Limb (tissue), 2 donors: ENCODE results near the gene CFAP58.
"Not testable (repeated sequence)": the region's sequence is repeated elsewhere in the genome, so short reads cannot be mapped to it uniquely, and the experiment has no call there.

ENCODE experiments used
- DNase-seq, 2 donors: peaks; one replicate each; pipeline ENCODE4 v3.0.0-alpha.2; 2016; ENCODE audit errors: extremely low spot score in 2 of 2

CFAP58 gene

GRCh38 chr10:104434601-104435000 lies 81.0 kb downstream of the CFAP58 start:
- no peak for DNase-seq

GRCh38 chr10:104435822-104436221 lies 82.2 kb downstream of the CFAP58 start:
- DNase-seq = peak in 1 of 2 donors; percentile 56

- DNase-seq = no peak
These were observed 83.6 kb downstream of the CFAP58 start for GRCh38 chr10:104437226-104437625.

- no peak for DNase-seq
These were observed 86.6 kb downstream of the CFAP58 start for GRCh38 chr10:104440221-104440620.

GRCh38 chr10:104441329-104442000 lies 87.8 kb downstream of the CFAP58 start:
- DNase-seq = peak in 1 of 2 donors; percentile 48

GRCh38 chr10:104445359-104445758 lies 91.7 kb downstream of the CFAP58 start:
- no peak for DNase-seq

GRCh38 chr10:104446151-104446550 lies 92.5 kb downstream of the CFAP58 start:
- no peak for DNase-seq

GRCh38 chr10:104447331-104447730 lies 93.7 kb downstream of the CFAP58 start:
- no peak for DNase-seq

GRCh38 chr10:104447906-104448305 lies 94.3 kb downstream of the CFAP58 start:
- DNase-seq = no peak

GRCh38 chr10:104449391-104449790 lies 95.8 kb downstream of the CFAP58 start:
- DNase-seq = no peak

- no peak for DNase-seq
These were observed 96.9 kb downstream of the CFAP58 start for GRCh38 chr10:104450490-104450889.

GRCh38 chr10:104450954-104451353 lies 97.3 kb downstream of the CFAP58 start:
- DNase-seq = no peak

- DNase-seq = no peak
These were observed 99.3 kb downstream of the CFAP58 start for GRCh38 chr10:104452977-104453376.

- DNase-seq = no peak
These were observed 103.3 kb downstream of the CFAP58 start for GRCh38 chr10:104456802-104457542.

- no peak for DNase-seq
These were observed 103.9 kb downstream of the CFAP58 start for GRCh38 chr10:104457543-104457828.

GRCh38 chr10:104465575-104465974 lies 111.9 kb downstream of the CFAP58 start:
- DNase-seq = not testable (repeated sequence)

GRCh38 chr10:104468818-104469217 lies 115.2 kb downstream of the CFAP58 start:
- not testable (repeated sequence) for DNase-seq

- no peak for DNase-seq
These were observed 118.9 kb downstream of the CFAP58 start for GRCh38 chr10:104472505-104472904.

- no peak for DNase-seq
These were observed 119.5 kb downstream of the CFAP58 start for GRCh38 chr10:104472957-104473745.

GRCh38 chr10:104478380-104478779 lies 124.7 kb downstream of the CFAP58 start:
- DNase-seq = no peak

GRCh38 chr10:104479906-104480593 lies 126.4 kb downstream of the CFAP58 start:
- no peak for DNase-seq

GRCh38 chr10:104480797-104481196 lies 127.2 kb downstream of the CFAP58 start:
- DNase-seq = no peak
